Cerebellar nuclear complex (tissue), 1 donor: ENCODE measurements around the gene FOXP1.

Experiments
- DNase-seq, 2 experiments: peaks; one replicate each; lab custom pipeline; 2025; lab: John Stamatoyannopoulos, UW

Gene FOXP1

GRCh38 chr3:71304684-71305083, 278.8 kb downstream of the FOXP1 start:
- DNase-seq: no peak

- no peak for DNase-seq
These were observed 279.3 kb downstream of the FOXP1 start for GRCh38 chr3:71304247-71304646.

GRCh38 chr3:71303627-71304200, 279.8 kb downstream of the FOXP1 start:
- no peak for DNase-seq

- no peak for DNase-seq
These were observed 280.9 kb downstream of the FOXP1 start for GRCh38 chr3:71302604-71303003.

- no peak for DNase-seq
These were observed 282.6 kb downstream of the FOXP1 start for GRCh38 chr3:71300951-71301393.

- no peak for DNase-seq
These were observed 284.4 kb downstream of the FOXP1 start for GRCh38 chr3:71299160-71299559.

- DNase-seq: no peak
These were observed 288.6 kb downstream of the FOXP1 start for GRCh38 chr3:71294919-71295318.

GRCh38 chr3:71290301-71290700, 293.2 kb downstream of the FOXP1 start:
- no peak for DNase-seq

- no peak for DNase-seq
These were observed 295.1 kb downstream of the FOXP1 start for GRCh38 chr3:71288269-71288930.

GRCh38 chr3:71285086-71285485, 298.4 kb downstream of the FOXP1 start:
- DNase-seq: no peak

GRCh38 chr3:71282976-71283375, 300.6 kb downstream of the FOXP1 start:
- no peak for DNase-seq

- no peak for DNase-seq
These were observed 302.2 kb downstream of the FOXP1 start for GRCh38 chr3:71281280-71281679.

GRCh38 chr3:71277341-71277740, 306.2 kb downstream of the FOXP1 start:
- DNase-seq: no peak

- no peak for DNase-seq
These were observed 307.0 kb downstream of the FOXP1 start for GRCh38 chr3:71276531-71276930.

GRCh38 chr3:71273453-71273852, 310.1 kb downstream of the FOXP1 start:
- no peak for DNase-seq

GRCh38 chr3:71271596-71271995, 311.9 kb downstream of the FOXP1 start:
- DNase-seq: no peak

GRCh38 chr3:71269906-71270305, 313.6 kb downstream of the FOXP1 start:
- no peak for DNase-seq

GRCh38 chr3:71268462-71268999, 315.0 kb downstream of the FOXP1 start:
- DNase-seq: no peak

GRCh38 chr3:71266875-71267274, 316.7 kb downstream of the FOXP1 start:
- no peak for DNase-seq

GRCh38 chr3:71265365-71265915, 318.1 kb downstream of the FOXP1 start:
- DNase-seq: no peak

GRCh38 chr3:71264840-71265239, 318.7 kb downstream of the FOXP1 start:
- no peak for DNase-seq

GRCh38 chr3:71262364-71263265, 320.9 kb downstream of the FOXP1 start:
- no peak for DNase-seq
